GM12878 (cell line): ENCODE results near the gene RBBP8NL. TPM values are rescaled to one million over a fixed set of nuclear protein-coding genes. Genes with fewer than 3 reads are reported as not detected.

ENCODE experiments used
- ATAC-seq: fragments of 200-7000 bp; cut with Tn5 transposase; 3 replicates; pipeline ENCODE4 v1.9.1; 2020; ENCODE audit warnings: mild to moderate bottlenecking, moderate library complexity
- BruUV-seq: library from RNA; stranded (reverse); fragments of 400-500 nt; replicated peaks from 2 replicates; lab custom pipeline; 2021; lab: Mats Ljungman, UMichigan
- CTCF ChIA-PET: fragments of 300-600 bp; sonication (Branson Sonifier 250); formaldehyde crosslinking; extraction: SDS; loops from one replicate; lab custom pipeline; 2021; ENCODE audit warnings: inconsistent platforms; lab: Yijun Ruan, JAX
- POLR2A ChIA-PET: fragments of 350-600 bp; formaldehyde crosslinking; extraction: SDS; loops from one replicate; lab custom pipeline; 2021; ENCODE audit warnings: inconsistent platforms; lab: Charles Lee
- RAD21 ChIA-PET: fragments of 300-600 bp; sonication (Branson Sonifier 250); formaldehyde crosslinking; loops from one replicate; lab custom pipeline; 2023; ENCODE audit warnings: antibody characterized with exemption; ENCODE audit not compliant: unreplicated experiment; lab: Charles Lee
- SMC1A ChIA-PET: fragments of 300-600 bp; sonication (Branson Sonifier 250); formaldehyde crosslinking; loops from one replicate; lab custom pipeline; 2023; ENCODE audit not compliant: unreplicated experiment, uncharacterized antibody; lab: Charles Lee
- DNase-seq: peaks from one replicate; pipeline ENCODE4 v3.0.0-alpha.2; 2011; ENCODE audit warnings: low read depth, low spot score
- FAIRE-seq: peaks from 3 replicates; lab custom pipeline; 2011; peaks lifted over from hg19 to GRCh38; lab: Jason Lieb, UNC
- H2AFZ ChIP-seq: 2 replicates; pipeline ENCODE4 v1.6.0; 2011; ENCODE audit warnings: low read depth, low read length, control low read depth; ENCODE audit not compliant: control insufficient read depth
- H3K27ac ChIP-seq: 2 replicates; pipeline ENCODE4 v1.5.1; 2011; ENCODE audit warnings: control low read depth; ENCODE audit not compliant: control insufficient read depth, insufficient read depth
- H3K27me3 ChIP-seq, 2 experiments: replicated peaks in 1 of 2; 2 replicates each; pipeline versions ENCODE4 v1.6.0 to v1.6.1; 2011; ENCODE audit warnings: low read length in 1 of 2; ENCODE audit not compliant: control insufficient read depth in 2 of 2, insufficient read depth in 2 of 2
- H3K36me3 ChIP-seq, 2 experiments: 2 replicates each; pipeline ENCODE4 v1.5.1; 2011; ENCODE audit warnings: low read length in 1 of 2; ENCODE audit not compliant: control insufficient read depth in 2 of 2, insufficient read depth in 2 of 2
- H3K4me1 ChIP-seq: 2 replicates; pipeline ENCODE4 v1.6.1; 2011; ENCODE audit warnings: mild to moderate bottlenecking, low read length, moderate library complexity, mixed read lengths; ENCODE audit not compliant: control insufficient read depth, insufficient read depth
- H3K4me2 ChIP-seq: 2 replicates; pipeline ENCODE4 v1.6.0; 2011; ENCODE audit warnings: control low read depth; ENCODE audit not compliant: control insufficient read depth, insufficient read depth
- H3K4me3 ChIP-seq: fragments of 200-600 bp; sonication (generic); 2 replicates; pipeline ENCODE4 v1.5.1; 2016
- H3K79me2 ChIP-seq: 2 replicates; pipeline ENCODE4 v1.6.0; 2011; ENCODE audit warnings: low read length; ENCODE audit not compliant: control insufficient read depth, insufficient read depth
- H3K9ac ChIP-seq: 2 replicates; pipeline ENCODE4 v1.8.0; 2011; ENCODE audit warnings: low read length, control low read depth, mixed read lengths; ENCODE audit not compliant: control insufficient read depth, insufficient read depth
- H3K9me3 ChIP-seq: replicated peaks from 3 replicates; pipeline ENCODE4 v1.5.1; 2011; ENCODE audit warnings: mild to moderate bottlenecking, low read length; ENCODE audit not compliant: control insufficient read depth, insufficient read depth
- H4K20me1 ChIP-seq: 2 replicates; pipeline ENCODE4 v1.6.0; 2011; ENCODE audit not compliant: control insufficient read depth, insufficient read depth
- CREM ChIP-seq: IDR thresholded peaks from 2 replicates; pipeline ENCODE4 v1.6.1; 2014; ENCODE audit warnings: antibody characterized with exemption, low read depth
- FOXK2 ChIP-seq: fragments of 450-650 bp; IDR thresholded peaks from 2 replicates; pipeline ENCODE4 v1.6.1; 2017; ENCODE audit warnings: mild to moderate bottlenecking, moderate library complexity
- PML ChIP-seq: IDR thresholded peaks from 2 replicates; pipeline ENCODE4 v1.6.1; 2012; ENCODE audit warnings: low read length, inconsistent platforms
- POLR2AphosphoS5 ChIP-seq: IDR thresholded peaks from 2 replicates; pipeline ENCODE4 v1.6.1; 2011; ENCODE audit warnings: mild to moderate bottlenecking, low read length, inconsistent platforms
- ZBTB11 ChIP-seq: fragments of 450-650 bp; formaldehyde crosslinking; IDR thresholded peaks from 2 replicates; pipeline ENCODE4 v1.5.0; 2022; ENCODE audit warnings: mild to moderate bottlenecking, missing genetic modification characterization
- ZNF592 ChIP-seq: fragments of 450-650 bp; IDR thresholded peaks from 2 replicates; pipeline ENCODE4 v1.6.1; 2017; ENCODE audit warnings: mild to moderate bottlenecking, moderate library complexity
- WGBS: methylation state at CpG from one replicate; pipeline ENCODE4 v1.1.6; 2016; ENCODE audit warnings: low lambda C conversion rate; ENCODE audit not compliant: insufficient replicate concordance, insufficient coverage; ENCODE audit errors: missing lambda C conversion rate; 5-methylcytosine and 5-hydroxymethylcytosine counted together
- in situ Hi-C: fragments of 300-500 bp; cut with MboI; formaldehyde crosslinking; loops from 9 replicates; pipeline ENCODE4 v1.14.3; 2018; ENCODE audit warnings: mixed read lengths
- intact Hi-C: fragments of 100-400 bp; cut with micrococcal nuclease; formaldehyde crosslinking; loops from one replicate; pipeline ENCODE4 v1.14.2; 2022; ENCODE audit not compliant: unreplicated experiment
- polyA plus RNA-seq, 11 experiments: library from polyadenylated mRNA; depleted of rRNA in 4 of 11; unstranded in 6 of 11; stranded (reverse) in 5 of 11; fragments of >200 nt; fragmentation: Nextera tagmentation in 4 of 11; fragmentation: Illumina TruSeq in 1 of 11; extraction: Ambion mirVana in 4 of 11; extraction: Trizol in 1 of 11; gene quantifications; 1 replicate in 1 of 11; 2 replicates in 10 of 11; pipeline versions ENCODE4 v1.2.1 to v1.2.3, GENCODE V29; 2011 to 2016; ENCODE audit warnings: inconsistent platforms in 2 of 11, missing spikeins in 2 of 11, low read depth in 1 of 11
- total RNA-seq, 4 experiments: library from RNA; depleted of rRNA in 3 of 4; stranded (reverse); fragments of >200 nt in 3 of 4; fragmentation: Illumina TruSeq in 1 of 4; extraction: Trizol in 1 of 4; gene quantifications; 2 replicates each; pipeline versions ENCODE4 v1.2.1 to v1.2.3, GENCODE V29; 2013 to 2021
- TF ChIP-seq, protein P1 (sequence below): fragments of 450-650 bp; conservative IDR thresholded peaks from 2 replicates; pipeline ENCODE4 v1.6.1; 2017; ENCODE audit warnings: mild to moderate bottlenecking, moderate library complexity
- TF ChIP-seq, protein P2 (sequence below): fragments of 150-350 bp; IDR thresholded peaks from 2 replicates; pipeline ENCODE4 v1.6.1; 2016; ENCODE audit warnings: low read depth, low read length

RBBP8NL gene
- total and polyA plus RNA-seq, 10 of the 15 experiments (the other 5 are each of a cell fraction or from before 2014, with no cell fraction given) = not detected

DNA sequence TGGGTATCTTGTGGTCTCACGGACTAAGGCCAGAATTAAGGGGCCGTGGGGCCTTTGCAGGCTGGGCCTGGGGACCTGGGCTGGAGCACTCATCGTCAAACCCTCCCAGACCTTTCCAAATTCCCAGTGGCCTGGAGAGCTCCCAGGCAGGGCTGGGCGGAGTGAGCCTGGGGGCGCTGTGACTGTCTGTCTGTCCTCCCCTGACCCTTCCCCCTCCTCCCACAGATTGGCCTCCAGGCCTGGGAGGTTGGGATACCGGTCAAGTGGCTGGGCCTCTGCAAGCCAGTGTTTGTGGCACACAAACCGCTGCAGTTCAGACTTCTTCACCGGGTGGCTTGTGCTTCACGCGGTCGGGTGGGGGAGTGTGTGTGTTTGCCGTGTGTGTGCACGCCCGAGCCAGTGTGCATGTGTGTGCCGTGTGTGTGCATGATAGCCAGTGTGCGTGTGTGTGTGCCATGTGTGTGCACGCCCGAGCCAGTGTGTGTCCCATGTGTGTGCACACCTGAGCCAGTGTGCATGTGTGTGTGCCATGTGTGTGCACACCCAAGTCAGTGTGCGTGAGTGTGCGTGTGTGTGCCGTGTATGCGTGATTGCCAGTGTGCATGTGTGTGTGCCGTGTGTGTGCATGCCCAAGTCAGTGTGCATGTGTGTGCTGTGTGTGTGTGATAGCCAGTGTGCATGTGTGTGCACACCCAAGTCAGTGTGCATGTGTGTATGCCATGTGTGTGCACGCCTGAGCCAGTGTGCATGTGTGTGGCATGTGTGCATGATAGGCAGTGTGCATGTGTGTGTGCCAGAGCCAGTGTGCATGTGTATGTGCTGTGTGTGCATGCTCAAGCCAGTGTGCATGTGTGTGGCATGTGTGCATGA, 6.3 kb downstream of the RBBP8NL start (continued):
- no peak for TF ChIP-seq ZNF592

- DNase-seq = no peak
- Histone ChIP-seq H3K27ac (no peak overlapping the region), H3K9ac (no peak overlapping the region), H3K79me2 (no peaks in the 10 kb centered on the region), H3K4me1 (no peaks in the 10 kb centered on the region), H3K4me2 (no peak overlapping the region), H2AFZ (no peak overlapping the region), H3K36me3 (no peaks in the 10 kb centered on the region), H3K27me3 (no peaks in the 10 kb centered on the region; a peak in 2 of 4 replicates), H3K9me3 (no peaks in the 10 kb centered on the region), H3K4me3 (no peak overlapping the region), H4K20me1 (no peaks in the 10 kb centered on the region)
- ChIA-PET SMC1A (no interaction called here), CTCF (no interaction called here), POLR2A (no interaction called here), RAD21 (no interaction called here)
- ATAC-seq = no peak
- in situ Hi-C loops (no loop called here), intact Hi-C loops (no loop called here)
- FAIRE-seq = no peak
- WGBS = 56% methylated on average over 9 of the region's 9 CpGs
- BruUV-seq = no TSS peak
- TF ChIP-seq POLR2AphosphoS5 (no peak), FOXK2 (no peak), ZBTB11 (no peak), PML (no peak), CREM (no peak)
- TF ChIP-seq, protein P1, sequence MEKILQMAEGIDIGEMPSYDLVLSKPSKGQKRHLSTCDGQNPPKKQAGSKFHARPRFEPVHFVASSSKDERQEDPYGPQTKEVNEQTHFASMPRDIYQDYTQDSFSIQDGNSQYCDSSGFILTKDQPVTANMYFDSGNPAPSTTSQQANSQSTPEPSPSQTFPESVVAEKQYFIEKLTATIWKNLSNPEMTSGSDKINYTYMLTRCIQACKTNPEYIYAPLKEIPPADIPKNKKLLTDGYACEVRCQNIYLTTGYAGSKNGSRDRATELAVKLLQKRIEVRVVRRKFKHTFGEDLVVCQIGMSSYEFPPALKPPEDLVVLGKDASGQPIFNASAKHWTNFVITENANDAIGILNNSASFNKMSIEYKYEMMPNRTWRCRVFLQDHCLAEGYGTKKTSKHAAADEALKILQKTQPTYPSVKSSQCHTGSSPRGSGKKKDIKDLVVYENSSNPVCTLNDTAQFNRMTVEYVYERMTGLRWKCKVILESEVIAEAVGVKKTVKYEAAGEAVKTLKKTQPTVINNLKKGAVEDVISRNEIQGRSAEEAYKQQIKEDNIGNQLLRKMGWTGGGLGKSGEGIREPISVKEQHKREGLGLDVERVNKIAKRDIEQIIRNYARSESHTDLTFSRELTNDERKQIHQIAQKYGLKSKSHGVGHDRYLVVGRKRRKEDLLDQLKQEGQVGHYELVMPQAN = no peak
- TF ChIP-seq, protein P2, sequence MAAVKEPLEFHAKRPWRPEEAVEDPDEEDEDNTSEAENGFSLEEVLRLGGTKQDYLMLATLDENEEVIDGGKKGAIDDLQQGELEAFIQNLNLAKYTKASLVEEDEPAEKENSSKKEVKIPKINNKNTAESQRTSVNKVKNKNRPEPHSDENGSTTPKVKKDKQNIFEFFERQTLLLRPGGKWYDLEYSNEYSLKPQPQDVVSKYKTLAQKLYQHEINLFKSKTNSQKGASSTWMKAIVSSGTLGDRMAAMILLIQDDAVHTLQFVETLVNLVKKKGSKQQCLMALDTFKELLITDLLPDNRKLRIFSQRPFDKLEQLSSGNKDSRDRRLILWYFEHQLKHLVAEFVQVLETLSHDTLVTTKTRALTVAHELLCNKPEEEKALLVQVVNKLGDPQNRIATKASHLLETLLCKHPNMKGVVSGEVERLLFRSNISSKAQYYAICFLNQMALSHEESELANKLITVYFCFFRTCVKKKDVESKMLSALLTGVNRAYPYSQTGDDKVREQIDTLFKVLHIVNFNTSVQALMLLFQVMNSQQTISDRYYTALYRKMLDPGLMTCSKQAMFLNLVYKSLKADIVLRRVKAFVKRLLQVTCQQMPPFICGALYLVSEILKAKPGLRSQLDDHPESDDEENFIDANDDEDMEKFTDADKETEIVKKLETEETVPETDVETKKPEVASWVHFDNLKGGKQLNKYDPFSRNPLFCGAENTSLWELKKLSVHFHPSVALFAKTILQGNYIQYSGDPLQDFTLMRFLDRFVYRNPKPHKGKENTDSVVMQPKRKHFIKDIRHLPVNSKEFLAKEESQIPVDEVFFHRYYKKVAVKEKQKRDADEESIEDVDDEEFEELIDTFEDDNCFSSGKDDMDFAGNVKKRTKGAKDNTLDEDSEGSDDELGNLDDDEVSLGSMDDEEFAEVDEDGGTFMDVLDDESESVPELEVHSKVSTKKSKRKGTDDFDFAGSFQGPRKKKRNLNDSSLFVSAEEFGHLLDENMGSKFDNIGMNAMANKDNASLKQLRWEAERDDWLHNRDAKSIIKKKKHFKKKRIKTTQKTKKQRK = no peak
Measured at GRCh38 chr20:62419759-62420158, 7.6 kb downstream of the RBBP8NL start.
